ENCODE data around the gene UPK1A. TPM values are rescaled to one million over a fixed set of nuclear protein-coding genes. Genes with fewer than 3 reads are reported as not detected.

UPK1A gene
- total RNA-seq, 4 donors from 2014 or later, result 0.34 TPM; not detected in 3

DNA sequence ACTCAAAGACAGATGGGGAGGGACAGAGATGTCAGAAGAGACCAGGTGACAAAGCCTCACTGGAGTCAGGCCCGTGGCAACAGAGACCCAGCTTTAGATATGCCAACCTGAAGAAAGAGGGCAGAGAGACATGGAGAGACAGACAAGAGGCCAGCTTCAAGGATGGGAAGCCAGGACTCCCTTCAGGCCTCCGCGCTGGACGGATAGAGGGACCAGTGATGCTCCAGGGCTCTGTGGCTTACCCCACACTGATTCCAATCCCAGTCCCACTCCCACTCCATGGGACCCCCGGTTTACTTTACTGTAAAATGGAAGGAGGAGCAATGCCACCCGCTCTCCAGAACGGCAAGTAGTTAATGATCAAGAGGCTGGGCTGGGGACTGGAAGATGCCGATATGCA lies 26.5 kb upstream of the UPK1A start:
- TF ChIP-seq, protein P1, sequence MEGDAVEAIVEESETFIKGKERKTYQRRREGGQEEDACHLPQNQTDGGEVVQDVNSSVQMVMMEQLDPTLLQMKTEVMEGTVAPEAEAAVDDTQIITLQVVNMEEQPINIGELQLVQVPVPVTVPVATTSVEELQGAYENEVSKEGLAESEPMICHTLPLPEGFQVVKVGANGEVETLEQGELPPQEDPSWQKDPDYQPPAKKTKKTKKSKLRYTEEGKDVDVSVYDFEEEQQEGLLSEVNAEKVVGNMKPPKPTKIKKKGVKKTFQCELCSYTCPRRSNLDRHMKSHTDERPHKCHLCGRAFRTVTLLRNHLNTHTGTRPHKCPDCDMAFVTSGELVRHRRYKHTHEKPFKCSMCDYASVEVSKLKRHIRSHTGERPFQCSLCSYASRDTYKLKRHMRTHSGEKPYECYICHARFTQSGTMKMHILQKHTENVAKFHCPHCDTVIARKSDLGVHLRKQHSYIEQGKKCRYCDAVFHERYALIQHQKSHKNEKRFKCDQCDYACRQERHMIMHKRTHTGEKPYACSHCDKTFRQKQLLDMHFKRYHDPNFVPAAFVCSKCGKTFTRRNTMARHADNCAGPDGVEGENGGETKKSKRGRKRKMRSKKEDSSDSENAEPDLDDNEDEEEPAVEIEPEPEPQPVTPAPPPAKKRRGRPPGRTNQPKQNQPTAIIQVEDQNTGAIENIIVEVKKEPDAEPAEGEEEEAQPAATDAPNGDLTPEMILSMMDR (IDR thresholded peaks at IDR 0.05; ENCODE audit: low read depth), result no peak

DNA sequence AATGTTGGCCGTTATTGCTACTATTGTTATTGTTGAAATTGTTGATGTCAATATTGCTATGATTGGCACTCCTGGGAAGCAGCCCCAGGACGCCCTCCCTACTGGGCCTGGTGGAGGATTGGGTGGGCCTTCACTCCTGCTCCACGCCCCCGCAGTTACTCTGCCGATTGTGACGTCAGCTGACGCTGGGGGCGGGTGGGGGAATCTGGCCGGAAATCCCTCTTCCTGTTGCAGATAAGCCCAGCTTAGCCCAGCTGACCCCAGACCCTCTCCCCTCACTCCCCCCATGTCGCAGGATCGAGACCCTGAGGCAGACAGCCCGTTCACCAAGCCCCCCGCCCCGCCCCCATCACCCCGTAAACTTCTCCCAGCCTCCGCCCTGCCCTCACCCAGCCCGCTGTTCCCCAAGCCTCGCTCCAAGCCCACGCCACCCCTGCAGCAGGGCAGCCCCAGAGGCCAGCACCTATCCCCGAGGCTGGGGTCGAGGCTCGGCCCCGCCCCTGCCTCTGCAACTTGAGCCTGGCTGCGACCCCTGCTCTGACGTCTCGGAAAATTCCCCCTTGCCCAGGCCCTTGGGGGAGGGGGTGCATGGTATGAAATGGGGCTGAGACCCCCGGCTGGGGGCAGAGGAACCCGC lies 24.7 kb upstream of the UPK1A start, which contains the start of gene ETV2:
ETV2 (plus strand) TSS at position 231 of the 637 bp plus-strand sequence. CDS start 716 bp downstream, outside the sequence.
- TF ChIP-seq, protein P1 (IDR thresholded peaks at IDR 0.05; ENCODE audit: low read depth), result no peak

DNA sequence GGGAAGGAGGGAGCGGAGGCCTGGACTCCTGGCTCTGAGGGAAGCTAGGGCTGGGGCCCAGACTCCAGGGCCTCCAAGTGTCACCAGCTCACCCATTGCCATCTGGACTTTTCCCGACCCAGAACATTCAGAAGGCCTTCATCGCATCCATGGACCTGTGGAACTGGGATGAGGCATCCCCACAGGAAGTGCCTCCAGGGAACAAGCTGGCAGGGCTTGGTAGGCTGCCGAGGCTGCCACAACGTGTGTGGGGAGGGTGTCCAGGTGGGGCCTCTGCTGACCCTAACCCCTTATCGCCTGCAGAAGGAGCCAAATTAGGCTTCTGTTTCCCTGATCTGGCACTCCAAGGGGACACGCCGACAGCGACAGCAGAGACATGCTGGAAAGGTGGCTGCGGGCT lies 24.0 kb upstream of the UPK1A start:
- TF ChIP-seq, protein P1 (IDR thresholded peaks at IDR 0.05; ENCODE audit: low read depth), result no peak

DNA sequence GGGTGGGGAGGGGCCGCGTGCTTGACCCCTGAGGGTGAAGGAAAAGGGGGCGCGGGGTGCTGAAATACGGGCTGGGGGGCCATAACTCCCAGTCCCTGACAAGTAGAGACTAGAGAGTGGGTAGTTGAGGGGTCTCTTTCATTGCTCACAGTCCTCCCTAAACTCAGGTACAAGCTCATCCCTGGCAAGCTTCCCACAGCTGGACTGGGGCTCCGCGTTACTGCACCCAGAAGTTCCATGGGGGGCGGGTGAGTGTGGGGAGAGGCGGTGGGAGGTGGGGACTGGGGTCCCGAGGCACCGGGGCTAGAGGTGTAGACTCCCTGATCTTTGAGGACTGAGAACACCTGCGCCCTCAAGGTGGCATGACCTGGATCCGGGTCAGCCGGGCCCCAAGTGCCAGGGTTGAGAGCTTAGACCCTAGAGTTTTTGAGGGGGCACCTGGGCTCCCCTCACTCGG lies 23.5 kb upstream of the UPK1A start:
- TF ChIP-seq, protein P1 (IDR thresholded peaks at IDR 0.05; ENCODE audit: low read depth), result no peak

DNA sequence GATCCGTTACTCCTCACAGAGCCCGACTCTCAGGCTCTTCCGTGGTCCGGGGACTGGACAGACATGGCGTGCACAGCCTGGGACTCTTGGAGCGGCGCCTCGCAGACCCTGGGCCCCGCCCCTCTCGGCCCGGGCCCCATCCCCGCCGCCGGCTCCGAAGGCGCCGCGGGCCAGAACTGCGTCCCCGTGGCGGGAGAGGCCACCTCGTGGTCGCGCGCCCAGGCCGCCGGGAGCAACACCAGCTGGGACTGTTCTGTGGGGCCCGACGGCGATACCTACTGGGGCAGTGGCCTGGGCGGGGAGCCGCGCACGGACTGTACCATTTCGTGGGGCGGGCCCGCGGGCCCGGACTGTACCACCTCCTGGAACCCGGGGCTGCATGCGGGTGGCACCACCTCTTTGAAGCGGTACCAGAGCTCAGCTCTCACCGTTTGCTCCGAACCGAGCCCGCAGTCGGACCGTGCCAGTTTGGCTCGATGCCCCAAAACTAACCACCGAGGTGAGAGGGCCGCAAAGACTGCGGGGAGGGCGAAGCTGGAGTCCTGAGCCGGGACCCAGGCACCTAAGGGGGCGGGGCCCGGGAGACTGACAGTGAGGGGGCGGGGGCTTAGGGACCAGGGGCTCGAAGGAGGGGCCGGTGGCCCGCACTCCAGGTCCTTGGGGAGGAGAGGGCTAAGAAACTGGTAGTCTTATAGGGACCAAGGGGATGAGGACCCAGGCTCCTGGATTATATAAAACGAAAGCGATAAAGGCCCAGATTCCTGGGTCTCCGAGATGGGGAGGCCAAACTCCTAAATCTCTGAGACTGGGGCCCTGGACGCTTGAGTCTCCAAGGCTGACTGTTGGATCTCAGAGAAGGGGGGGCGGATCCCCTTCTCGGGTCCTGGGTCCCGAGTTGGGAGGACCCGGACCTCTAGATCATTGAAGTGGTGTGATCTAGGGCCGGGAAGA lies 22.8 kb upstream of the UPK1A start:
- TF ChIP-seq, protein P1 (IDR thresholded peaks at IDR 0.05; ENCODE audit: low read depth), result no peak

DNA sequence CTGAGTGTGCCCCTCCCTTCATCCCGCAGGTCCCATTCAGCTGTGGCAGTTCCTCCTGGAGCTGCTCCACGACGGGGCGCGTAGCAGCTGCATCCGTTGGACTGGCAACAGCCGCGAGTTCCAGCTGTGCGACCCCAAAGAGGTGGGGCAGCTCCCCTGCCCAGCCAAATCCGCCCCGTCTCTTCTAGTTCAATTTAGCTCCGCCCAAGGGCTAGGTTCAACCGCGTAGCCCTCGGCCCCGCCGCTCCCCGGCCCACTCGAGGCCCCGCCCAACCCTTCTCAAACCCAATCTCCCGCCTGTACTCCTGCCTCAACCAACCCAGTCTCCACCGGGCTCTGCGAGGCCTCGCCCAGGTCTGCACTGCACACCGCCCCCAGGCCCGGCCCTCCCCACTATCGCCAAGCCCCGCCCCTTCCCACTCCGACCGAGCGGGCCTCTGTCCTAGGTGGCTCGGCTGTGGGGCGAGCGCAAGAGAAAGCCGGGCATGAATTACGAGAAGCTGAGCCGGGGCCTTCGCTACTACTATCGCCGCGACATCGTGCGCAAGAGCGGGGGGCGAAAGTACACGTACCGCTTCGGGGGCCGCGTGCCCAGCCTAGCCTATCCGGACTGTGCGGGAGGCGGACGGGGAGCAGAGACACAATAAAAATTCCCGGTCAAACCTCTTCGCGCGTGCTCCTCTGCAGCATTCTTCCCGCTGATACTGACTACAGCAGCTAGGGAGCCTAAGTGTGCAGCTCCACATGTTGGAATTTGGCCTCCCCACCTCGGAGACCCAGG lies 21.9 kb upstream of the UPK1A start:
- TF ChIP-seq, protein P1 (IDR thresholded peaks at IDR 0.05; ENCODE audit: low read depth), result no peak
